T-helper 17 cell (primary cell): ENCODE data around the gene AGBL1. TPM values are rescaled to one million over a fixed set of nuclear protein-coding genes. Genes with fewer than 3 reads are reported as not detected.

Source experiments
- ATAC-seq: fragments of 150-1000 bp; cut with Tn5 transposase; 2 replicates; pipeline ENCODE4 v1.10.0; 2021; ENCODE audit warnings: mild to moderate bottlenecking, moderate library complexity
- DNase-seq, 3 donors: peaks; one replicate each; pipeline versions ENCODE4 v3.0.0 to v3.0.0-alpha.2; 2020 to 2021
- H3K9me3 ChIP-seq: one replicate; pipeline ENCODE4 v1.7.0; 2013; ENCODE audit warnings: low read length, mild to moderate bottlenecking; ENCODE audit not compliant: control insufficient read depth, poor library complexity, severe bottlenecking
- H3K27ac Mint-ChIP-seq: one replicate; pipeline ENCODE4 v1.8.0; 2022; ENCODE audit warnings: mild to moderate bottlenecking, moderate library complexity, mixed read lengths
- H3K27me3 Mint-ChIP-seq: one replicate; pipeline ENCODE4 v1.8.0; 2022; ENCODE audit warnings: mixed read lengths
- H3K36me3 Mint-ChIP-seq: one replicate; pipeline ENCODE4 v1.8.0; 2022; ENCODE audit warnings: low read depth, mixed read lengths
- H3K4me1 Mint-ChIP-seq: one replicate; pipeline ENCODE4 v1.8.0; 2022; ENCODE audit warnings: mild to moderate bottlenecking, mixed read lengths
- H3K4me3 Mint-ChIP-seq: one replicate; pipeline ENCODE4 v1.8.0; 2022; ENCODE audit warnings: mild to moderate bottlenecking, moderate library complexity, mixed read lengths
- total RNA-seq, 4 donors: library from RNA in 2 of 4; stranded (reverse) in 2 of 4; gene quantifications; one replicate each; pipeline ENCODE4 v1.2.3 and lab custom pipeline; 2022 to 2026

The AGBL1 gene
- total RNA-seq, 2 donors from 2014 or later, result not detected

GRCh38 chr15:86062646-86063243 is 16.9 kb upstream of the AGBL1 start:
- no peak overlapping the region for H3K27ac Mint-ChIP-seq
- no peak overlapping the region for H3K4me3 Mint-ChIP-seq
- H3K4me1 Mint-ChIP-seq, result no peaks in the 10 kb centered on the region

GRCh38 chr15:86063356-86064095 is 16.1 kb upstream of the AGBL1 start:
- Mint-ChIP-seq H3K36me3 (no peaks in the 10 kb centered on the region), H3K27me3 (peaks cover 26% of the 10 kb centered on the region), H3K27ac (no peak overlapping the region), H3K4me1 (no peaks in the 10 kb centered on the region), H3K4me3 (no peak overlapping the region)
- no peaks in the 10 kb centered on the region for H3K9me3 ChIP-seq
- DNase-seq, result no peak
- no peak for ATAC-seq

More at GRCh38 chr15:86062646-86063243, 16.9 kb upstream of the AGBL1 start:
- H3K27me3 Mint-ChIP-seq, result peaks cover 26% of the 10 kb centered on the region
- no peaks in the 10 kb centered on the region for H3K9me3 ChIP-seq
- DNase-seq (no peak), ATAC-seq (no peak)
- no peaks in the 10 kb centered on the region for H3K36me3 Mint-ChIP-seq

GRCh38 chr15:86064326-86064725 is 15.3 kb upstream of the AGBL1 start:
- Mint-ChIP-seq H3K27me3 (peaks cover 26% of the 10 kb centered on the region), H3K36me3 (no peaks in the 10 kb centered on the region), H3K27ac (no peak overlapping the region), H3K4me3 (no peak overlapping the region), H3K4me1 (no peaks in the 10 kb centered on the region)
- no peak for DNase-seq
- H3K9me3 ChIP-seq, result no peaks in the 10 kb centered on the region
- no peak for ATAC-seq

- Mint-ChIP-seq H3K36me3 (no peaks in the 10 kb centered on the region), H3K27me3 (peaks cover 26% of the 10 kb centered on the region), H3K27ac (no peak overlapping the region), H3K4me1 (no peaks in the 10 kb centered on the region), H3K4me3 (no peak overlapping the region)
- DNase-seq, result no peak
- no peak for ATAC-seq
- H3K9me3 ChIP-seq, result no peaks in the 10 kb centered on the region
Observed at GRCh38 chr15:86066174-86066834, 13.4 kb upstream of the AGBL1 start.

- Mint-ChIP-seq H3K4me3 (no peak overlapping the region), H3K4me1 (no peaks in the 10 kb centered on the region), H3K36me3 (peaks cover 2% of the 10 kb centered on the region), H3K27me3 (peaks cover 32% of the 10 kb centered on the region), H3K27ac (no peak overlapping the region)
- no peaks in the 10 kb centered on the region for H3K9me3 ChIP-seq
- DNase-seq (no peak), ATAC-seq (no peak)
Observed at GRCh38 chr15:86073281-86073680, 6.4 kb upstream of the AGBL1 start.

GRCh38 chr15:86076468-86076867 is 3.2 kb upstream of the AGBL1 start:
- no peak overlapping the region for H3K4me3 Mint-ChIP-seq
- H3K27me3 Mint-ChIP-seq, result peaks cover 47% of the 10 kb centered on the region
- DNase-seq (no peak), ATAC-seq (no peak)
- H3K4me1 Mint-ChIP-seq, result no peaks in the 10 kb centered on the region
- H3K9me3 ChIP-seq, result no peaks in the 10 kb centered on the region
- H3K27ac Mint-ChIP-seq, result no peak overlapping the region
- H3K36me3 Mint-ChIP-seq, result peaks cover 2% of the 10 kb centered on the region

- Mint-ChIP-seq H3K27ac (no peak overlapping the region), H3K36me3 (peaks cover 2% of the 10 kb centered on the region), H3K27me3 (peaks cover 47% of the 10 kb centered on the region), H3K4me1 (no peaks in the 10 kb centered on the region), H3K4me3 (no peak overlapping the region)
- no peaks in the 10 kb centered on the region for H3K9me3 ChIP-seq
- ATAC-seq (no peak), DNase-seq (no peak)
Observed at GRCh38 chr15:86077070-86077469, 2.6 kb upstream of the AGBL1 start.

- H3K36me3 Mint-ChIP-seq, result no peaks in the 10 kb centered on the region
- DNase-seq (no peak), ATAC-seq (no peak)
- H3K9me3 ChIP-seq, result no peaks in the 10 kb centered on the region
- no peak overlapping the region for H3K27ac Mint-ChIP-seq
- no peak overlapping the region for H3K4me3 Mint-ChIP-seq
- H3K4me1 Mint-ChIP-seq, result peaks cover 11% of the 10 kb centered on the region
- peaks cover 38% of the 10 kb centered on the region for H3K27me3 Mint-ChIP-seq
Observed at GRCh38 chr15:86080302-86080701, 631 bp downstream of the AGBL1 start.

- H3K36me3 Mint-ChIP-seq, result no peaks in the 10 kb centered on the region
- no peak for DNase-seq
- peaks cover 11% of the 10 kb centered on the region for H3K4me1 Mint-ChIP-seq
- no peaks in the 10 kb centered on the region for H3K9me3 ChIP-seq
- H3K27ac Mint-ChIP-seq, result peak overlapping the region; percentile 11
- peak overlapping the region; percentile 47 for H3K4me3 Mint-ChIP-seq
- H3K27me3 Mint-ChIP-seq, result peaks cover 28% of the 10 kb centered on the region
- peak; percentile 59 for ATAC-seq
Observed at GRCh38 chr15:86082619-86083380, 3.1 kb downstream of the AGBL1 start.

GRCh38 chr15:86087808-86088207 is 8.1 kb downstream of the AGBL1 start:
- H3K9me3 ChIP-seq, result no peaks in the 10 kb centered on the region
- Mint-ChIP-seq H3K4me1 (peaks cover 8% of the 10 kb centered on the region), H3K36me3 (peaks cover 4% of the 10 kb centered on the region), H3K27ac (no peak overlapping the region), H3K4me3 (no peak overlapping the region), H3K27me3 (peaks cover 23% of the 10 kb centered on the region)
- ATAC-seq (no peak), DNase-seq (no peak)

- H3K27me3 Mint-ChIP-seq, result peaks cover 27% of the 10 kb centered on the region
- no peaks in the 10 kb centered on the region for H3K9me3 ChIP-seq
- peaks cover 4% of the 10 kb centered on the region for H3K36me3 Mint-ChIP-seq
- no peak overlapping the region for H3K4me3 Mint-ChIP-seq
- DNase-seq (no peak), ATAC-seq (no peak)
- no peak overlapping the region for H3K27ac Mint-ChIP-seq
- H3K4me1 Mint-ChIP-seq, result no peaks in the 10 kb centered on the region
Observed at GRCh38 chr15:86089422-86089821, 9.8 kb downstream of the AGBL1 start.

GRCh38 chr15:86101818-86102217 is 22.1 kb downstream of the AGBL1 start:
- H3K36me3 Mint-ChIP-seq, result peaks cover 3% of the 10 kb centered on the region

GRCh38 chr15:86103825-86104224 is 24.2 kb downstream of the AGBL1 start:
- Mint-ChIP-seq H3K4me1 (no peaks in the 10 kb centered on the region), H3K27me3 (peaks cover 23% of the 10 kb centered on the region), H3K4me3 (no peak overlapping the region), H3K27ac (no peak overlapping the region), H3K36me3 (peaks cover 3% of the 10 kb centered on the region)
- DNase-seq (no peak), ATAC-seq (no peak)
- H3K9me3 ChIP-seq, result peaks cover 3% of the 10 kb centered on the region

More at GRCh38 chr15:86101818-86102217, 22.1 kb downstream of the AGBL1 start:
- Mint-ChIP-seq H3K27me3 (peaks cover 10% of the 10 kb centered on the region), H3K27ac (no peak overlapping the region), H3K4me1 (no peaks in the 10 kb centered on the region), H3K4me3 (no peak overlapping the region)
- ATAC-seq, result no peak
- DNase-seq, result no peak
- H3K9me3 ChIP-seq, result peaks cover 3% of the 10 kb centered on the region
